Measurements from ENCODE around the gene CADPS2. TPM values are rescaled to one million over a fixed set of nuclear protein-coding genes. Genes with fewer than 3 reads are reported as not detected.

Gene CADPS2
- total RNA-seq, 1 experiment from 2014 or later, result not detected

GRCh38 chr7:122556873-122557542 lies 329.3 kb downstream of the CADPS2 start:
- no peaks in the 10 kb centered on the region for H3K9me2 ChIP-seq (replicated peaks; ENCODE audit: insufficient read depth, low read length)
- no peaks in the 10 kb centered on the region for H3K4me1 ChIP-seq (ENCODE audit: low read length)
- no peak overlapping the region for H3K4me2 ChIP-seq (ENCODE audit: low read depth, low read length, poor library complexity, severe bottlenecking)
- DNase-seq, result no peak
- H3K79me2 ChIP-seq (ENCODE audit: low read length), result no peaks in the 10 kb centered on the region
- H3K27ac ChIP-seq (ENCODE audit: low read length), result no peak overlapping the region
- H4K20me1 ChIP-seq (ENCODE audit: insufficient read depth, low read depth, low read length), result no peaks in the 10 kb centered on the region
- H3K9ac ChIP-seq (ENCODE audit: low read length), result no peak overlapping the region
- H2AFZ ChIP-seq (ENCODE audit: low read length), result no peak overlapping the region
- H3K4me3 ChIP-seq (ENCODE audit: low read length), result no peak overlapping the region
- H3K36me3 ChIP-seq (ENCODE audit: insufficient read depth, low read length), result no peaks in the 10 kb centered on the region
- H3K9me3 ChIP-seq (ENCODE audit: low read length), result no peaks in the 10 kb centered on the region
- H3K27me3 ChIP-seq (ENCODE audit: low read length), result no peaks in the 10 kb centered on the region

GRCh38 chr7:122556219-122556618 lies 330.0 kb downstream of the CADPS2 start:
- H3K4me3 ChIP-seq (ENCODE audit: low read length), result no peak overlapping the region
- no peak for DNase-seq

GRCh38 chr7:122553761-122554160 lies 332.5 kb downstream of the CADPS2 start:
- H3K9ac ChIP-seq (ENCODE audit: low read length), result no peak overlapping the region
- no peaks in the 10 kb centered on the region for H3K36me3 ChIP-seq (ENCODE audit: insufficient read depth, low read length)
- H3K79me2 ChIP-seq (ENCODE audit: low read length), result no peaks in the 10 kb centered on the region
- no peaks in the 10 kb centered on the region for H3K27me3 ChIP-seq (ENCODE audit: low read length)
- no peak for DNase-seq
- H3K4me1 ChIP-seq (ENCODE audit: low read length), result no peaks in the 10 kb centered on the region
- no peaks in the 10 kb centered on the region for H4K20me1 ChIP-seq (ENCODE audit: insufficient read depth, low read depth, low read length)
- H3K9me2 ChIP-seq (replicated peaks; ENCODE audit: insufficient read depth, low read length), result no peaks in the 10 kb centered on the region
- H3K9me3 ChIP-seq (ENCODE audit: low read length), result no peaks in the 10 kb centered on the region
- H2AFZ ChIP-seq (ENCODE audit: low read length), result no peak overlapping the region
- H3K27ac ChIP-seq (ENCODE audit: low read length), result no peak overlapping the region
- H3K4me3 ChIP-seq (ENCODE audit: low read length), result no peak overlapping the region
- no peak overlapping the region for H3K4me2 ChIP-seq (ENCODE audit: low read depth, low read length, poor library complexity, severe bottlenecking)

More at GRCh38 chr7:122556219-122556618, 330.0 kb downstream of the CADPS2 start:
- Histone ChIP-seq H4K20me1 (ENCODE audit: insufficient read depth, low read depth, low read length) (no peaks in the 10 kb centered on the region), H3K4me1 (ENCODE audit: low read length) (no peaks in the 10 kb centered on the region), H3K4me2 (ENCODE audit: low read depth, low read length, poor library complexity, severe bottlenecking) (no peak overlapping the region), H3K36me3 (ENCODE audit: insufficient read depth, low read length) (no peaks in the 10 kb centered on the region), H3K79me2 (ENCODE audit: low read length) (no peaks in the 10 kb centered on the region), H2AFZ (ENCODE audit: low read length) (no peak overlapping the region), H3K9me3 (ENCODE audit: low read length) (no peaks in the 10 kb centered on the region), H3K9ac (ENCODE audit: low read length) (no peak overlapping the region), H3K27ac (ENCODE audit: low read length) (no peak overlapping the region), H3K9me2 (replicated peaks; ENCODE audit: insufficient read depth, low read length) (no peaks in the 10 kb centered on the region), H3K27me3 (ENCODE audit: low read length) (no peaks in the 10 kb centered on the region)

GRCh38 chr7:122552769-122553168 lies 333.5 kb downstream of the CADPS2 start:
- Histone ChIP-seq H3K9ac (ENCODE audit: low read length) (no peak overlapping the region), H3K27ac (ENCODE audit: low read length) (no peak overlapping the region), H3K9me3 (ENCODE audit: low read length) (no peaks in the 10 kb centered on the region), H4K20me1 (ENCODE audit: insufficient read depth, low read depth, low read length) (no peaks in the 10 kb centered on the region), H3K79me2 (ENCODE audit: low read length) (no peaks in the 10 kb centered on the region), H3K4me3 (ENCODE audit: low read length) (no peak overlapping the region), H3K4me1 (ENCODE audit: low read length) (no peaks in the 10 kb centered on the region), H2AFZ (ENCODE audit: low read length) (no peak overlapping the region), H3K27me3 (ENCODE audit: low read length) (no peaks in the 10 kb centered on the region), H3K9me2 (replicated peaks; ENCODE audit: insufficient read depth, low read length) (no peaks in the 10 kb centered on the region), H3K4me2 (ENCODE audit: low read depth, low read length, poor library complexity, severe bottlenecking) (no peak overlapping the region), H3K36me3 (ENCODE audit: insufficient read depth, low read length) (no peaks in the 10 kb centered on the region)
- DNase-seq, result no peak

GRCh38 chr7:122550545-122550944 lies 335.7 kb downstream of the CADPS2 start:
- Histone ChIP-seq H2AFZ (ENCODE audit: low read length) (no peak overlapping the region), H3K4me1 (ENCODE audit: low read length) (no peaks in the 10 kb centered on the region), H3K36me3 (ENCODE audit: insufficient read depth, low read length) (no peaks in the 10 kb centered on the region), H3K9me2 (replicated peaks; ENCODE audit: insufficient read depth, low read length) (no peaks in the 10 kb centered on the region), H3K9ac (ENCODE audit: low read length) (no peak overlapping the region), H3K27me3 (ENCODE audit: low read length) (no peaks in the 10 kb centered on the region), H4K20me1 (ENCODE audit: insufficient read depth, low read depth, low read length) (no peaks in the 10 kb centered on the region), H3K79me2 (ENCODE audit: low read length) (no peaks in the 10 kb centered on the region), H3K27ac (ENCODE audit: low read length) (no peak overlapping the region), H3K4me3 (ENCODE audit: low read length) (no peak overlapping the region), H3K4me2 (ENCODE audit: low read depth, low read length, poor library complexity, severe bottlenecking) (no peak overlapping the region), H3K9me3 (ENCODE audit: low read length) (no peaks in the 10 kb centered on the region)
- no peak for DNase-seq

GRCh38 chr7:122549578-122549977 lies 336.7 kb downstream of the CADPS2 start:
- Histone ChIP-seq H3K9me3 (ENCODE audit: low read length) (no peaks in the 10 kb centered on the region), H3K79me2 (ENCODE audit: low read length) (no peaks in the 10 kb centered on the region)

GRCh38 chr7:122546496-122546895 lies 339.8 kb downstream of the CADPS2 start:
- Histone ChIP-seq H3K36me3 (ENCODE audit: insufficient read depth, low read length) (no peaks in the 10 kb centered on the region), H3K27ac (ENCODE audit: low read length) (no peak overlapping the region), H3K9ac (ENCODE audit: low read length) (no peak overlapping the region), H3K27me3 (ENCODE audit: low read length) (no peaks in the 10 kb centered on the region), H3K4me3 (ENCODE audit: low read length) (no peak overlapping the region), H3K4me1 (ENCODE audit: low read length) (peaks cover 5% of the 10 kb centered on the region; the same call in 1 of the 2 replicates), H3K9me2 (replicated peaks; ENCODE audit: insufficient read depth, low read length) (no peaks in the 10 kb centered on the region), H3K4me2 (ENCODE audit: low read depth, low read length, poor library complexity, severe bottlenecking) (no peak overlapping the region), H2AFZ (ENCODE audit: low read length) (no peak overlapping the region), H4K20me1 (ENCODE audit: insufficient read depth, low read depth, low read length) (no peaks in the 10 kb centered on the region), H3K79me2 (ENCODE audit: low read length) (no peaks in the 10 kb centered on the region), H3K9me3 (ENCODE audit: low read length) (no peaks in the 10 kb centered on the region)
- no peak for DNase-seq

More at GRCh38 chr7:122549578-122549977, 336.7 kb downstream of the CADPS2 start:
- H3K9ac ChIP-seq (ENCODE audit: low read length), result no peak overlapping the region
- peaks cover 3% of the 10 kb centered on the region; the same call in 1 of the 2 replicates for H3K4me1 ChIP-seq (ENCODE audit: low read length)
- no peaks in the 10 kb centered on the region for H4K20me1 ChIP-seq (ENCODE audit: insufficient read depth, low read depth, low read length)
- H3K27ac ChIP-seq (ENCODE audit: low read length), result no peak overlapping the region
- H2AFZ ChIP-seq (ENCODE audit: low read length), result no peak overlapping the region
- no peak overlapping the region for H3K4me3 ChIP-seq (ENCODE audit: low read length)
- H3K4me2 ChIP-seq (ENCODE audit: low read depth, low read length, poor library complexity, severe bottlenecking), result no peak overlapping the region
- no peaks in the 10 kb centered on the region for H3K27me3 ChIP-seq (ENCODE audit: low read length)
- H3K9me2 ChIP-seq (replicated peaks; ENCODE audit: insufficient read depth, low read length), result no peaks in the 10 kb centered on the region
- no peak for DNase-seq
- H3K36me3 ChIP-seq (ENCODE audit: insufficient read depth, low read length), result no peaks in the 10 kb centered on the region

GRCh38 chr7:122544463-122544862 lies 341.8 kb downstream of the CADPS2 start:
- Histone ChIP-seq H3K27me3 (ENCODE audit: low read length) (no peaks in the 10 kb centered on the region), H3K36me3 (ENCODE audit: insufficient read depth, low read length) (no peaks in the 10 kb centered on the region), H3K4me1 (ENCODE audit: low read length) (peaks cover 5% of the 10 kb centered on the region; the same call in 1 of the 2 replicates), H3K4me2 (ENCODE audit: low read depth, low read length, poor library complexity, severe bottlenecking) (no peak overlapping the region), H3K9me3 (ENCODE audit: low read length) (no peaks in the 10 kb centered on the region), H3K9ac (ENCODE audit: low read length) (no peak overlapping the region), H3K79me2 (ENCODE audit: low read length) (no peaks in the 10 kb centered on the region), H3K27ac (ENCODE audit: low read length) (no peak overlapping the region), H3K9me2 (replicated peaks; ENCODE audit: insufficient read depth, low read length) (no peaks in the 10 kb centered on the region), H2AFZ (ENCODE audit: low read length) (no peak overlapping the region), H3K4me3 (ENCODE audit: low read length) (no peak overlapping the region), H4K20me1 (ENCODE audit: insufficient read depth, low read depth, low read length) (no peaks in the 10 kb centered on the region)
- peak; percentile 61 for DNase-seq

Measured in Karpas-422 (cell line).